ENCODE data around the gene CAMLG. TPM values are rescaled to one million over a fixed set of nuclear protein-coding genes. Genes with fewer than 3 reads are reported as not detected.

Gene CAMLG
- total and polyA plus RNA-seq, 2 of the 8 experiments (the other 6 are each of a cell fraction or from before 2014, with no cell fraction given), result 12.3 to 42.8 TPM

- H2BK15ac ChIP-seq (ENCODE audit: low read length), result no peak overlapping the region
- H3K9ac ChIP-seq (replicated peaks in 1 of 4; ENCODE audit: extremely low read depth in 1 of 4, low read depth in 3 of 4, low read length in 3 of 4), result no peak overlapping the region
- H2AFZ ChIP-seq (ENCODE audit: low read length), result no peak overlapping the region
- no peak for TF ChIP-seq RFX5 (IDR thresholded peaks at IDR 0.05; ENCODE audit: borderline replicate concordance, low read depth, low read length)
- TF ChIP-seq CHD1 (IDR thresholded peaks at IDR 0.05; ENCODE audit: low read depth, low read length), result no peak
- no peak for TF ChIP-seq NRF1 (IDR thresholded peaks at IDR 0.05; ENCODE audit: low read depth, low read length)
- no peak for TF ChIP-seq EZH2 (IDR thresholded peaks at IDR 0.05; ENCODE audit: low read depth, low read length, severe bottlenecking)
- TF ChIP-seq SP1 (IDR thresholded peaks at IDR 0.05; ENCODE audit: low read depth, low read length), result no peak
- no peak for TF ChIP-seq CHD2 (IDR thresholded peaks at IDR 0.05; ENCODE audit: low read length)
- no peak for TF ChIP-seq BCL11A (IDR thresholded peaks at IDR 0.05; ENCODE audit: low read depth in 2 of 2, low read length in 2 of 2)
- no peak for TF ChIP-seq KDM1A (IDR thresholded peaks at IDR 0.05; ENCODE audit: borderline replicate concordance, low read length)
- no peak for TF ChIP-seq HDAC6 (IDR thresholded peaks at IDR 0.05; ENCODE audit: low read depth, low read length)
- no peak for TF ChIP-seq CBX5 (IDR thresholded peaks at IDR 0.05; ENCODE audit: low read depth, low read length)
- TF ChIP-seq KDM4A (IDR thresholded peaks at IDR 0.05; ENCODE audit: low read depth, low read length, severe bottlenecking), result no peak
- TF ChIP-seq PHF8 (conservative IDR thresholded peaks at IDR 0.05; ENCODE audit: low read depth, low read length), result no peak
- TF ChIP-seq RXRA (IDR thresholded peaks at IDR 0.05; ENCODE audit: insufficient read depth, low read depth, low read length), result no peak
- no peak for FAIRE-seq
- no peaks in the 10 kb centered on the region for H3K79me1 ChIP-seq (ENCODE audit: low read depth, low read length)
- H3K27ac ChIP-seq (ENCODE audit: low read depth, low read length), result no peak overlapping the region
- no peak overlapping the region for H3K18ac ChIP-seq (ENCODE audit: extremely low read depth, low read length)
- H3K9me3 ChIP-seq (ENCODE audit: insufficient read depth in 2 of 2, low read depth in 1 of 2, low read length in 1 of 2), result no peaks in the 10 kb centered on the region
- H3K4me2 ChIP-seq (ENCODE audit: insufficient read depth in 1 of 2, low read depth in 2 of 2, low read length in 2 of 2), result no peak overlapping the region
- no peaks in the 10 kb centered on the region for H3K4me1 ChIP-seq (replicated peaks in 1 of 4; ENCODE audit: control insufficient read depth in 3 of 4, insufficient read depth in 4 of 4, low read length in 3 of 4)
- no peak overlapping the region for H2BK12ac ChIP-seq (ENCODE audit: low read depth, low read length)
- no peak overlapping the region for H2BK120ac ChIP-seq (replicated peaks; ENCODE audit: low read depth, low read length)
- H3K56ac ChIP-seq (replicated peaks; ENCODE audit: insufficient read length, low read depth, low read length), result no peak overlapping the region
- ChIA-PET CTCF (ENCODE audit: partially characterized antibody) (interaction anchor here (1.8 kb wide), 1 partner anchor 9 kb away, joined by 5 read pairs; no protein-coding TSS in a partner anchor), POLR2A (ENCODE audit: partially characterized antibody) (interaction anchor here (0.6 to 2.1 kb wide), 3 partner anchors 9 to 19 kb away, joined by 3 to 8 read pairs (median 5); no protein-coding TSS in a partner anchor)
- H4K5ac ChIP-seq (ENCODE audit: insufficient read length, low read depth, low read length), result no peak overlapping the region
- H4K91ac ChIP-seq (replicated peaks; ENCODE audit: insufficient read length, low read length), result no peak overlapping the region
- H3K23me2 ChIP-seq (ENCODE audit: low read depth, low read length), result no peaks in the 10 kb centered on the region
- no peak overlapping the region for H3K4me3 ChIP-seq (ENCODE audit: extremely low read depth in 1 of 4, insufficient read depth in 2 of 4, low read depth in 3 of 4, low read length in 4 of 4)
- no peaks in the 10 kb centered on the region for H4K20me1 ChIP-seq (replicated peaks in 1 of 2; ENCODE audit: control insufficient read depth in 1 of 2, insufficient read depth in 2 of 2, low read length in 2 of 2)
- no peak overlapping the region for H2BK20ac ChIP-seq (ENCODE audit: low read length)
- peaks cover 19 to 84% (median 62%) of the 10 kb centered on the region in 4 experiments; a peak in 7 of 8 replicates for H3K36me3 ChIP-seq (ENCODE audit: control insufficient read depth in 2 of 4, insufficient read depth in 4 of 4, low read length in 3 of 4)
- H3K79me2 ChIP-seq (ENCODE audit: control insufficient read depth in 1 of 2, insufficient read depth in 2 of 2, low read length in 2 of 2), result no peaks in the 10 kb centered on the region
- no peak overlapping the region for H3K14ac ChIP-seq (ENCODE audit: insufficient read length)
- no peak overlapping the region for H3K4ac ChIP-seq (replicated peaks; ENCODE audit: insufficient read length, low read depth, low read length)
- 94% methylated on average over 10 of the region's 10 CpGs; no CpG with 5 or more reads in 1 of the 2 experiments for WGBS, 2 experiments (ENCODE audit: extremely low coverage in 1 of 2, insufficient coverage in 1 of 2, insufficient read length in 1 of 2, insufficient replicate concordance in 2 of 2, low coverage in 1 of 2, low lambda C conversion rate in 2 of 2, missing lambda C conversion rate in 1 of 2)
- no peak overlapping the region for H4K8ac ChIP-seq (ENCODE audit: extremely low read depth, insufficient read depth, low read length)
- no peak overlapping the region for H2AK5ac ChIP-seq (ENCODE audit: low read depth, low read length)
- no peak overlapping the region for H2BK5ac ChIP-seq (ENCODE audit: low read depth, low read length)
- H3K23ac ChIP-seq (ENCODE audit: insufficient read length), result no peak overlapping the region
- no peaks in the 10 kb centered on the region for H3K27me3 ChIP-seq (replicated peaks in 1 of 4; ENCODE audit: control insufficient read depth in 3 of 4, extremely low read depth in 1 of 4, insufficient read depth in 3 of 4, low read length in 3 of 4)
- no peak for DNase-seq (ENCODE audit: low read depth in 1 of 2, low spot score in 2 of 2)
These were observed 34.2 kb downstream of the CAMLG start for GRCh38 chr5:134772461-134773125.

Measured in H1 (cell line).